Panc1 (cell line): ENCODE measurements around the gene IDNK. TPM values are rescaled to one million over a fixed set of nuclear protein-coding genes. Genes with fewer than 3 reads are reported as not detected.

Source experiments
- ATAC-seq: fragments of 200-7000 bp; cut with Tn5 transposase; 2 replicates; pipeline ENCODE4 v1.9.1; 2020; ENCODE audit warnings: mild to moderate bottlenecking, moderate library complexity
- BruUV-seq: library from RNA; stranded (reverse); fragments of 400-500 nt; replicated peaks from 2 replicates; lab custom pipeline; 2021; lab: Mats Ljungman, UMichigan
- CTCF ChIA-PET: fragments of 300-600 bp; sonication (Branson Sonifier 250); formaldehyde crosslinking; loops from one replicate; lab custom pipeline; 2022; ENCODE audit warnings: antibody characterized with exemption; lab: Charles Lee
- POLR2A ChIA-PET: fragments of 300-600 bp; sonication (Branson Sonifier 250); formaldehyde crosslinking; loops from one replicate; lab custom pipeline; 2022; ENCODE audit warnings: antibody characterized with exemption; lab: Charles Lee
- DNase-seq: peaks from one replicate; pipeline ENCODE4 v3.0.0-alpha.2; 2010; ENCODE audit warnings: low read depth, low spot score
- H3K27ac ChIP-seq: 2 replicates; pipeline ENCODE4 v1.5.1; 2011; ENCODE audit warnings: mild to moderate bottlenecking, low read length, inconsistent platforms
- H3K27me3 ChIP-seq: fragments of 200-500 bp; sonication (Bioruptor generic); 2 replicates; pipeline ENCODE4 v1.6.0; 2014; ENCODE audit warnings: low read length, inconsistent platforms; ENCODE audit not compliant: control insufficient read depth, insufficient read depth
- H3K36me3 ChIP-seq: fragments of 200-500 bp; sonication (Bioruptor generic); 2 replicates; pipeline ENCODE4 v1.5.1; 2014; ENCODE audit warnings: inconsistent platforms, mild to moderate bottlenecking, low read length, moderate library complexity; ENCODE audit not compliant: control insufficient read depth, insufficient read depth
- H3K4me1 ChIP-seq: 2 replicates; pipeline ENCODE4 v1.5.1; 2011; ENCODE audit warnings: inconsistent platforms, mild to moderate bottlenecking, low read length, moderate library complexity; ENCODE audit not compliant: control insufficient read depth, insufficient read depth
- H3K4me3 ChIP-seq, 2 experiments: 2 replicates each; pipeline ENCODE4 v1.5.1; 2011 to 2012; ENCODE audit warnings: low read depth in 2 of 2, low read length in 2 of 2, mild to moderate bottlenecking in 2 of 2, inconsistent platforms in 1 of 2, moderate library complexity in 1 of 2
- H3K9me3 ChIP-seq: fragments of 200-500 bp; sonication (Bioruptor generic); 2 replicates; pipeline ENCODE4 v1.5.1; 2014; ENCODE audit warnings: low read depth, mild to moderate bottlenecking, inconsistent platforms, low read length, moderate library complexity; ENCODE audit not compliant: control insufficient read depth, insufficient read depth
- CTCF ChIP-seq: fragments of 450-650 bp; IDR thresholded peaks from 2 replicates; pipeline ENCODE4 v1.5.1; 2017; ENCODE audit warnings: mild to moderate bottlenecking
- POLR2AphosphoS5 ChIP-seq: IDR thresholded peaks from 2 replicates; pipeline ENCODE4 v1.6.1; 2012; ENCODE audit warnings: mild to moderate bottlenecking, low read depth, low read length, moderate library complexity
- REST ChIP-seq, 2 experiments: IDR thresholded peaks; 2 replicates each; pipeline ENCODE4 v1.6.1; 2011 to 2012; ENCODE audit warnings: low read depth in 2 of 2, control low read depth in 1 of 2, low read length in 1 of 2, mild to moderate bottlenecking in 1 of 2, moderate library complexity in 1 of 2; ENCODE audit not compliant: insufficient read depth in 1 of 2
- SIN3A ChIP-seq: IDR thresholded peaks from 2 replicates; pipeline ENCODE4 v1.6.1; 2012; ENCODE audit warnings: low read depth, mild to moderate bottlenecking, low read length, moderate library complexity, borderline replicate concordance; ENCODE audit not compliant: insufficient read depth
- TCF7L2 ChIP-seq: IDR thresholded peaks from 2 replicates; pipeline ENCODE4 v1.6.1; 2011; ENCODE audit warnings: mild to moderate bottlenecking, low read depth, low read length, inconsistent platforms
- in situ Hi-C: cut with HindIII; loops from 2 replicates; pipeline ENCODE4 v1.10.0; 2016; ENCODE audit warnings: low sequenced_read_pairs, low pct_unique_long_range_greater_than_20kb
- intact Hi-C: fragments of 100-400 bp; cut with micrococcal nuclease; formaldehyde crosslinking; loops from one replicate; pipeline ENCODE4 v1.10.0; 2022; ENCODE audit not compliant: unreplicated experiment
- total RNA-seq: library from RNA; stranded (reverse); gene quantifications from one replicate; pipeline ENCODE4 v1.2.1, GENCODE V29; 2021; ENCODE audit not compliant: unreplicated experiment

IDNK gene
- total RNA-seq, 1 experiment from 2014 or later = 1.9 TPM

- H3K36me3 ChIP-seq = no peaks in the 10 kb centered on the region
- H3K4me1 ChIP-seq = no peaks in the 10 kb centered on the region
- no peaks in the 10 kb centered on the region for H3K27me3 ChIP-seq
- ChIA-PET POLR2A (no interaction called here), CTCF (interaction anchor here (0.7 kb wide), 1 partner anchor 436 kb away, joined by 3 read pairs; no protein-coding TSS in a partner anchor)
- in situ Hi-C loops (no loop called here), intact Hi-C loops (no loop called here)
- no TSS peak for BruUV-seq
- H3K27ac ChIP-seq = no peak overlapping the region
- ATAC-seq = no peak
- DNase-seq = no peak
- H3K9me3 ChIP-seq = no peaks in the 10 kb centered on the region
- H3K4me3 ChIP-seq = no peak overlapping the region
- TF ChIP-seq POLR2AphosphoS5 (no peak), REST (IDR thresholded peaks at IDR 0.05; ENCODE audit: insufficient read depth in 1 of 2, low read depth in 2 of 2, low read length in 1 of 2) (no peak), TCF7L2 (no peak), CTCF (no peak), SIN3A (no peak)
Observed at GRCh38 chr9:83633255-83633654, 10.3 kb downstream of the IDNK start.

- H3K4me3 ChIP-seq = no peak overlapping the region
- H3K36me3 ChIP-seq = no peaks in the 10 kb centered on the region
- no peak for DNase-seq
- intact Hi-C loops (no loop called here), in situ Hi-C loops (no loop called here)
- no TSS peak for BruUV-seq
- H3K4me1 ChIP-seq = no peaks in the 10 kb centered on the region
- H3K27me3 ChIP-seq = no peaks in the 10 kb centered on the region
- H3K27ac ChIP-seq = no peak overlapping the region
- TF ChIP-seq CTCF = no peak
- no peak for TF ChIP-seq REST (IDR thresholded peaks at IDR 0.05; ENCODE audit: insufficient read depth in 1 of 2, low read depth in 2 of 2, low read length in 1 of 2)
- no peak for TF ChIP-seq TCF7L2
- no peak for TF ChIP-seq SIN3A
- TF ChIP-seq POLR2AphosphoS5 = no peak
- no peak for ATAC-seq
- ChIA-PET CTCF (interaction anchor here (0.7 kb wide), 1 partner anchor 437 kb away, joined by 3 read pairs; no protein-coding TSS in a partner anchor), POLR2A (no interaction called here)
- H3K9me3 ChIP-seq = no peaks in the 10 kb centered on the region
Observed at GRCh38 chr9:83633676-83634075, 10.7 kb downstream of the IDNK start.
